Stimulated activated CD8-positive, alpha-beta memory T cell treated with anti-CD3 and anti-CD28 coated beads, Interleukin-4, amount 100 ng/mL, for 4 hours (primary cell): ENCODE measurements around the gene FAM163B.

Experiments
- DNase-seq, 2 donors: peaks; one replicate each; pipeline ENCODE4 v3.0.0-alpha.2; 2020; ENCODE audit warnings: low read depth in 2 of 2, low spot score in 1 of 2

Gene FAM163B

GRCh38 chr9:133609311-133610098 lies at the start of gene FAM163B:
Gene FAM163B (minus strand): TSS chr9:133609389. CDS start chr9:133580223, 29,166 bp downstream.
- no peak for DNase-seq

- DNase-seq, result no peak
These were observed 48.0 kb upstream of the FAM163B start for GRCh38 chr9:133657120-133657661.

DNA sequence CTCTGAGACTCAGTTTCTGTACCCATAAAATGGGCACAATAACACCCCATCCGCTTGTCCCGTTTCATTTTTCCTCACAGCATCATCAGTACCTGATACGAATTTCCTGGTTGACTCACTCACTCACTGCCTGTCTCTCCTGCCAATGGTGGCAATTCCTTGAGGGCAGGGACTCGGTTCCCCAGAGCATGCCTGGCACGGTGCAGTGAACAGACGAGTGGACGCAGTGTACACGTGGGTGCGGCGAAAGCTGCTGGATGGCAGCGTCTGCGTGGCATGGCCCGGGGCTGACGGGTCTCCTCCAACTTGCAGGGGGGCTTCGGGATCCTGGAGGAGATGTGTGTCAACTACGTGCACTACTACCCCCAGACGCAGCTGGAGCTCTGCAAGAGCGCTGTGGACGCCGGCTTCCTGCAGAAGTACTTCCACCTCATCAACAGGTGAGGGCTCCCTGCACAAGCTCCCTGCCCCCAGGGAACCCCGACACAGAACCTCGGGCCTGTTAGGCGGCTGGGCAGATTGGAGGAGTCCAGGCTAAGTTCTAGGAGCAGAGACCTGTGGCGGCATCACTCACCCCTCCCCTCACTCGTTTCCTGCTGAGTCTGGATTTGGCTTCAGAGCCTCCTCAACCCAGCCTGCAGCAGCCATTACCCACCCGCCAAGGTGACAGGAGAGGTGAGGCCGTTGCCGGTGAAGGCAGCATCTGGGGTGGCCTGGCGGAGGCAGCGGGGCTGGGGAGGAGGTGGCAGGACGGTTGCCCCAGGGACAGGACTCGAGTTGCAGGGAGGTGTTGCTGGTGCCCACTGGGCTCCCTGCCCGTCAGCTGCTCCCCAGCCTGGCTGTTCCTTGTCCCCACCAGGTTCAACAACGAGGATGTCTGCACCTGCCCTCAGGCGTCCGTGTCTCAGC lies 47.3 kb upstream of the FAM163B start:
- DNase-seq, result no peak

- DNase-seq, result no peak
These were observed 46.5 kb upstream of the FAM163B start for GRCh38 chr9:133655701-133656100.

GRCh38 chr9:133654736-133655657 lies 45.8 kb upstream of the FAM163B start:
- no peak for DNase-seq

DNA sequence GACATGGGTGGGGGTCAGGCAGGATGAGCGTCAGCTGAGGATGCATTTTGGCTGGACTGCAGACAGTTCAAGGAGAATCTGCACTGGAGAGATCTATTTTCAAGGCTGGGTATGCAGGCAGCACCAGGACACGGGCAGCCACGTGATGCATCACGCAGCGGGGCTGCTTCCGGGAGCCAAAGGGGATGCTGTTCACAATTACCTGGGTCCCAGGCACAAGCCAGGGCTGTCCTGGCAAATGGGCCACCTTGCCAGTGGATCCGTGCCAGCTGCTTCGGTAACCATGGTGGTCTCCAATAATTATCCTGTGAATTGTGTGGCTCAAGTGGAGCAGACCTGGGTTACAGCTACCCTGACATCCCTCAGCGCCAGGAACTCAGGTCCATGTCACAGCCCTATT lies 44.4 kb upstream of the FAM163B start:
- DNase-seq, result no peak

DNA sequence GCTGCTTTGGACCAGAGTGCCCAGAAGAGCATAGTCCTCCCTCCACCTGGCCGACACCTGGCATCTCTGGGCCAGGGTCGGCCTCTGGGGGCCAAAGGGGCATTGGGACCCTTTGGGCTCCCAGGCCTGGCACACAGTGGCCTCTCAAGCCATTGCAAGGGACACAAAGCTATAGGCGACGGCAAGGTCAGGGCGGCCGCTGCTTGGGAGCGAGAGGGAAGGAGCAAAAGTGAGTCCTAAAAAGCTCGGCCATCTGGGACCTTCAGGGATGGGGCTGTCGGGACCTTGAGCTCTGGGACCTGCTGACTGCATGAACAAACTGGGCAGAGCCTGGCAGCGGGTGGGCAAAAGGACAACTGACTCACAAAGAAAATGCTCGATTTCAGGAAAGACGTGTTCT lies 40.8 kb upstream of the FAM163B start:
- no peak for DNase-seq

DNA sequence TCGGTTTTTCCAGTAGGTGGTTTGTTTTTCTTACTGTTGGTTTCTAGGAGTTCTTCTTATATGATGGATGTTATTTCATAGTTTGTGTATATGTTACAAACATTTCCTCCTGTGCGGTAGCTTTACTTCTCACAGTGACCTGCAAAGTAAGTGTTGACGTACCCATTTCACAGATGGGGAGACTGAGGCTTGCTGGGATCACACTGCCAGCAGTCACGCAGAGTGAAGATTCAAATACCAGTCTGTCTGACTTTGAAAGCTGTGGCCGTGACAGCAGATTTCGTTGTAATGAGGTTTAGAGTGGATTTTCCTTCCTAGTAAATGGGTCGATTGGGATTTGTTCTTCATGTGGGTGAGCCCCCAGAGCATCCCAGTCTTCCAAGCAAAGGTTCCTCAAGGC lies 40.0 kb upstream of the FAM163B start:
- DNase-seq, result no peak

DNA sequence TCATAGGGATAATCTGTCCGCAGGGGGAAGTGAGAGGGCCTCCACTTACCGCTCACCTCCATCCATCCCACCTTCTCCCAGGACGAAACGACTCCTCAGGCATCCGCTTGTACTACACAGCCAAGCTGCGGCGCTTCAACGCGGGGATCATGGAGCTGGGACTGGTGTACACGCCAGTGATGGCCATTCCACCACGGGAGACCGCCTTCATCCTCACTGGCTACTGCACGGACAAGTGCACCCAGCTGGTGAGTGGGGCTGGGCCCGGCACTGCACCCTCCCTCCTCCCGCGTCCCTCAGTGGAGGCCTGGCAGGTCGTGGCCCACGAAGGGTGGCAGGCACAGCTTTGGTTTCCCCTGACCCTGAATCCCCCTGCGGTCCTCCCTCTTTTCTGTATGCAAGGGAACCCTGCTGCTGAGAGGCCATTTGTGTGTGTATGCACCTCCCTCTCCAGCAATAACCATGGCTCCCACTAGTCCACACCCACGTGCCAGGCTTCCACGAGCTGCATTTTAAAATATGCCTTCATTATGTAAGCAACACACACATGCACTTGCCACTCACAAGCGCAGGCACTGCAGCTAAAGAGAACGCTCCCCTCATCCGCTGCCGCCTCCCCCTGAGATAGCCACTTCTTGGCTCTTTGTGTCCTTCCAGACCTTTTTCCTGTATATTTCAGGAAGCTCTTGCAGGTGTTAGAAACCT lies 38.7 kb upstream of the FAM163B start:
- DNase-seq, result no peak

DNA sequence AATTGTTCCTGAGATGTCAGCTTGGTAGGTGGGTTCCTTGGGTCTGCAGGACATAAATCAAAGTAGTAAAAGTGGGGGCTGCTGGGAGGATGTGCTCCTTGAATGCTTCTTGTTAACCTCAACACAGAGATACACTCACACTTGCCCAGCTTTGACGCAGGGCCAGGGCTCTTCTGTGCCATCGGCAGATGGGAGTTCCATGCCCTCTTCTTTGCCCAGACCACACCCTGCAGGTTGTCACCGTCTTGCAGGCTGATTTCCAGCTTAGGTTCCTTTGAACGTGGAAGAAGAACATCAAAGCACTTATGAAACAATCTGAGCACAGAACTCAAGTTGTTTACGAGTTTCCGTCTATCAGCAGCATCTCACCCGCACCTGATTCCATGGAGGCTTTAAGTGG lies 38.0 kb upstream of the FAM163B start:
- no peak for DNase-seq

- DNase-seq, result no peak
These were observed 36.0 kb upstream of the FAM163B start for GRCh38 chr9:133645021-133645765.

DNA sequence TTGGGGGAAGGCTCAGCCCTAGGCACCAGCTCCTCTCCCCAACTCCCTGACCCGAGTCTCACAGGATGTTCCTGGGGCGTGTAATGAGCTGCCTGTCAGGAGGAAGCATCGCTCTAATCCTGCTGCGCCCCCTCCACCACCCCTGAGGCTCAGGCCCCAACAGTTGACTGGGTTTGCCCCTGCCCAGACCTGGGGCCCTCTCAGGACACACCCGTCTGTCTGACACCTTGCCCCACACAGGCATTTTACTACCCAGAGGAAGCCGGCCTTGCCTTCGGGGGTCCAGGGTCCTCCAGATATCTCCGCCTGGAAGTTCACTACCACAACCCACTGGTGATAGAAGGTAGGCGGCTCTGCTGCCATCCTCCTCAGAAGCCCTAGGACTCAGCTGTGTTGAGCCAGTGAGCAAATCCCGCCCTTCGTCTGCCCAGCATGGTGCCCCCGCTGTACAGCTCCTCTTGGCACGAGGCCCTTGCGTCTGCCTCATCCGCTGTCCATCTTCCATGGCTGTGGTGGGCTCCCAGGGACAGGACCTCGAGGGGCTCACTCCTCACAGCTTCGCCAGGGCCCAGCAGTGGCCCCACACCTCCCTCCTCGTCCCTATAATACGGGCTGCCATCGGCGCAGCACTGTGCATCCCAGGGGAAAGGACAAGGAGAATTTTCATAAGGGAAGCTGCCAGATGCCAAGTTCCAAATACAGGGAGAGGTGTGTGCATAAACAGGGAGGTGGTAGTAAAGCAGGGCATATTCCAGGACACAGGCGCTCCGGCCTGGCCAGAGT lies 35.0 kb upstream of the FAM163B start:
- no peak for DNase-seq

DNA sequence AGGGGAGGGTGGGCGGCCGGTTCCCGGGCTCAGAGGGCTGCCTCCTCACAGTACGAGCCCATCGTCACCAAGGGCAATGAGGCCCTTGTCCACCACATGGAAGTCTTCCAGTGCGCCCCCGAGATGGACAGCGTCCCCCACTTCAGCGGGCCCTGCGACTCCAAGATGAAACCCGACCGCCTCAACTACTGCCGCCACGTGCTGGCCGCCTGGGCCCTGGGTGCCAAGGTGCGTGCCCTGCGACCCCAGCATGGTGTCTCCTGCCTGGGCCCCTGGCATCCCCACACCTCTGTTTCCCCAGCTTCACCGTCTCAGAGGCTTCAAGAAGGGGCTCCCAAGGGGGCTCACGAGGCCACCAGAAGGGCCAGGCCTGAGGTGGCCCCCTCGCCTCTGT lies 34.2 kb upstream of the FAM163B start:
- DNase-seq, result no peak

DNA sequence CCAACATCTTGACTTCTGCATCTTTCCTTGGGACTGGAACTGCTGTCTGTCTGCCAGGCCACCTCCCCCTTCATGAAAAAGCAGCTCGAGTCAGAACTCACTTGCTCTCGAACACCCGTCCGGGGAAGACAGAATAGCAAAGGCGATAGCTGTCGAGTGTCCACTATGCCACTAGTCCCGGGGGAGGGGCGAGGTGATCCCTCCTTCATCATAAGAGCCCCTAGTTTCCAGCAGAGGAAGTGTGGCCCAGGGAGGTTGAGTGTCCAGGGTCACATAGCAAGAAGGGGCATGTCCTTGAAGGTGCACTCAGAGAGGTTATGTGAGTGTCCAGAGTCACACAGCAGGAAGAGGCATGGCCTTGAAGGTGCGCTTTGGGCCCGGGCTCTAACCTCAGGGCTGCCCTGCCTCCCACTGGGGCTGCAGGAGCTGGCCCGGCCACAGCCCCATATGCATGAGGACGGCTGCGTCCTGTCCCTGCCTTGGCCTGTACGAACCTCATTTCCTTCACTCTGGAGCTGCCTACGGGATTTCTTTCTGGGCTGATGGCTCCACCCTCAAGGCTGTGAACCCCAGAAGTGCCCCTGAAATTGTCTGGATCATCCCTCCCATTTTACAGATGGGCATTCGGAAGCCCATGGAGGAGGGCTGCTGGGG lies 33.6 kb upstream of the FAM163B start:
- no peak for DNase-seq

- no peak for DNase-seq
These were observed 32.8 kb upstream of the FAM163B start for GRCh38 chr9:133641861-133642595.

DNA sequence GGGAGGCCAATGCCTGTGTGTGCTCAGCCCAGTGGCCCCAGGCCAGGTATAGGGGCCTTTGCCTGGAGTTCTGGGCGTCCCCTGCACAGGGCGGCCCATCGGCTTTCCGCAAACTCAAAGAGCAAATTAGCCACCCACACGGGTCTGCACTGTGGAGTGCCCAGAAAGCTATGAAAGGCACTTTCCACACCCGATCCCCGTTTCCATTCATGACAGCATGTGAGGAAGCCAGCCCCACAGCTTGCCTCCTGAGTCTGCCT lies 32.1 kb upstream of the FAM163B start:
- DNase-seq, result no peak

- no peak for DNase-seq
These were observed 31.6 kb upstream of the FAM163B start for GRCh38 chr9:133640580-133641395.
